Stimulated activated CD4-positive, alpha-beta T cell treated with anti-CD3 and anti-CD28 coated beads, Interleukin-1b, Interleukin-23, amount 100 ng/mL, for 1 hour (primary cell): ENCODE measurements around the gene TJP3.
A peak's percentile ranks its signal among the peaks of the same experiment; 100 is the strongest.
"Not testable (repeated sequence)": the region's sequence is repeated elsewhere in the genome, so short reads cannot be mapped to it uniquely, and the experiment has no call there.

ENCODE experiments used
- DNase-seq, 2 donors: peaks; one replicate each; pipeline ENCODE4 v3.0.0-alpha.2; 2020; ENCODE audit warnings: low read depth in 2 of 2

The TJP3 gene, protein sequence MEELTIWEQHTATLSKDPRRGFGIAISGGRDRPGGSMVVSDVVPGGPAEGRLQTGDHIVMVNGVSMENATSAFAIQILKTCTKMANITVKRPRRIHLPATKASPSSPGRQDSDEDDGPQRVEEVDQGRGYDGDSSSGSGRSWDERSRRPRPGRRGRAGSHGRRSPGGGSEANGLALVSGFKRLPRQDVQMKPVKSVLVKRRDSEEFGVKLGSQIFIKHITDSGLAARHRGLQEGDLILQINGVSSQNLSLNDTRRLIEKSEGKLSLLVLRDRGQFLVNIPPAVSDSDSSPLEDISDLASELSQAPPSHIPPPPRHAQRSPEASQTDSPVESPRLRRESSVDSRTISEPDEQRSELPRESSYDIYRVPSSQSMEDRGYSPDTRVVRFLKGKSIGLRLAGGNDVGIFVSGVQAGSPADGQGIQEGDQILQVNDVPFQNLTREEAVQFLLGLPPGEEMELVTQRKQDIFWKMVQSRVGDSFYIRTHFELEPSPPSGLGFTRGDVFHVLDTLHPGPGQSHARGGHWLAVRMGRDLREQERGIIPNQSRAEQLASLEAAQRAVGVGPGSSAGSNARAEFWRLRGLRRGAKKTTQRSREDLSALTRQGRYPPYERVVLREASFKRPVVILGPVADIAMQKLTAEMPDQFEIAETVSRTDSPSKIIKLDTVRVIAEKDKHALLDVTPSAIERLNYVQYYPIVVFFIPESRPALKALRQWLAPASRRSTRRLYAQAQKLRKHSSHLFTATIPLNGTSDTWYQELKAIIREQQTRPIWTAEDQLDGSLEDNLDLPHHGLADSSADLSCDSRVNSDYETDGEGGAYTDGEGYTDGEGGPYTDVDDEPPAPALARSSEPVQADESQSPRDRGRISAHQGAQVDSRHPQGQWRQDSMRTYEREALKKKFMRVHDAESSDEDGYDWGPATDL

DNA sequence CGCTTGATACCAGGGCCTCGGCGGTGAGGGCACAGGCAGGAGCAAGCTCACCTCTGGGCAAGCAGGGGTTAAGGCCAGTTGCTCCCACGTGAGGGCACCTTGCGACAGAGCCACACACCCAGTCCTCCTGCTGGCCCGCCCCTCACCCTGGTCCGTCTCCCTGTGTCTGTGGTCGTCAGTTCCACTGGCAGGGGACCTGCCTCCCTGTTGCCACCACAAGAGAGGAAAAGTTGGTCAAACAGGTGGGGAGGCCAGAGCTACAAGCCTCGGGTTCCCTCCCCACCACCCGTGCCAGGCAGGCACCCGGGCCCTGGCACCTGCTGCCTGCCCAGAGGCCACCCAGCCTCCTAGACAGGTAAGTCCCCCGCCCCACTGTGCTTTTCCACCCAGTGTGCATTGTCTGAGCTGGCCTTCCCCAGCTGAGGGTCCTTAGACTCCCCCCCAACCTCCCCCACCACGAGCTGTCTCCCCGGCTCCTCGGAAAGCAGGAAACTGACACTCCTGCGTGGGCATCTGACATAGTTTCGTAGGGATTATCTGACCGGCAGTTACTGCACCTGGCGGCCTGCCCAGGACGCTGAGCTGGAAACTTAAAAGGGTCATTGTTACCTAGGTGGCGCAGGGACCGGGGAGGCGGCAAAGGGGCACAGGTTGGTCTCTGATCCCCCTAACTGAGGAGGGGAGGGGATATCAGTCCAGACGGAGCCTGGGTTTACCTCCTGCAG lies at the start of gene TJP3:
TSS of gene TJP3 (plus strand) at position 178 of the 725 bp plus-strand sequence. CDS start 20,049 bp downstream, outside the sequence.
- DNase-seq: no peak

DNA sequence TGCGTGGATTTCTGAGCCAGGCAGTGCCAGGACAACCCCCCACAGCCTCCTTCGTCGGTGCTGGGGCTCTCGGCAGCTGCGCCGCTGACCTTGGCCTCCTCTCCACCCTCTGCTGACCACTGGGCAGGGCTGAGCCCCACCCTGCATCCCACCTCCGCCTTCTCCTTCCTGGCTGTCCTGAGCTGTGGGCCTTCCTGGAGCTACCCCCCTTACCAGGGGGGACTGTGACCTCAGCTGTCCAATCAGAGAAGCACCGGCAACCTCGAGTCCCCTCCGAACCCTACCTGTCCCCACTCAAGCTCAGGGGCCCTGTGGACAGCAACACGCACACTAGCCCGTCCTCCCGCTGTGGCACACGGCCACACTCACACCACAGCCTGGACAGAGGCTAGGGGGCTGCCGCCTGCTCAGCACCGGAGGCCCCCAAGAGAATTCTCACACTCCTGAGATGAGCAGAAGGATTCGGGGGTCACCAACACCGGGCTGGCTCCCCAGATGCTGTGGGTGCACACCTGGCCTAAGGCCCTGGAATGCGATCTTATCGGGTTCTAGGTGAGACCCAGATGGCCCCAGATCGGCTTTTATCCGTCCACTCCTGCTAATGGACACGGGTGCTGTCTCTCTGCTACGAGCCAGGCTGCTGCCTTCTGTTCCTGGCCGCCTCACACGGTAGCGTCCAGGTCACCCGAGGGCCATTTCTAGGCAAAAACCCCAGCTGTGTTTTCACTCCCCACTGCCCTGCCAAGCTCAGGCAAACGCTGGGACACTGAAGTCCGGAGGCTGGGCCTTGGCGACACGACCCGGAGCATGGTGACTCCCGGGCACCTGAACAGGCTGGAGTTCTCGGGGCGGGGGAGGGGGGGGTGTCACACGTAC lies 49.1 kb upstream of the TJP3 start:
- DNase-seq: no peak

DNA sequence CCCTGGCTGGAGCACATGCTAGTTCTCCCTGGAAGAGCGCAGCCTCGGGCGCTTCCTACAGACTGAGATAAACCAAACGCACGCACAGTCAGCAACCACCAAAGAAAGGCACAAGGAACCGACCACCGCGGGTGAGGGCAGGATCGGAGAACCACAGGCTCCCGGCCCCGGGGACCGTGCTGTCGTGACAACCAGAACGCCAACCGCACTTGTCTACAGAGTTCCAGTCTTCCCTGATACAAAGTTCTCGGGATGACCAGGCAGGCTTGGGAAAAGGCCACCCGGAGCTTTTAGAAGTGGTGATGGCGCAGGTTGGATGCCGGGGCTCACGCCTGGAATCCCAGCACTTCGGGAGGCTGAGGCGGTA lies 48.5 kb upstream of the TJP3 start:
- DNase-seq: no peak

DNA sequence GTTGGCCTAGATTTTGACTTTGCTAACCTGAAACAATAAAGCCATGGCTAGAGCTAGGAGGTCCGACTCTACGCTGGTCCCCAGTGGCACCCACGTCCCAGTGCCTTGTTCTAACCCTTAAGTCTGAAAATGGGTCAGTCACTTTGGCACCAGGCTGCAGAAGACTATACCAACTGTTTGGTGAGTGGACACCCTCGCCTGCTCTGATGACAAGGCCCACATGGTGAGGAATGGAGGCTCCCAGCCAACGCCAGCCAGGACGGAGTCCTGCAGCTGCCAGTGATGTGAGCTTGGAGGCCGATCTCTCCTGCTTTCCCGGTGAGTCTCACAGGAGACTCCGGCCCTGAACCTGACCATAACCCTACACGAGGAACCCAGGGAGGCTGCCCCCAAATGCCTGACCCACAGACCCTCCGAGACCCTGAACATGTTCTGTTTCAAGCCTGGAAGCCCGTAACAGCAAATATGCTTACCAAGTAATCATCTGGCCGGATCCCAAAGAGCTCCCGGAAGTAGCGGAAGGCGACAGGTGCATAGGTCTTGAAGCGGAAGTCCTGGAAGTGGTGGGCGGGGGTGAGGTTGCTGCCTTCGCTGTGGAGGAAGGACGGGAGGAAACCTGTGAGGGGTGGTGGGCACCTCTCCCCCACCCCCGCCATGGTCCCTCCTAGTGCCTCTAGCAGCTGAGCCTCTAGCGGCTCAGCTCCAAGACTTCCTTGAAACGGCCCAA lies 47.5 kb upstream of the TJP3 start:
- no peak for DNase-seq

DNA sequence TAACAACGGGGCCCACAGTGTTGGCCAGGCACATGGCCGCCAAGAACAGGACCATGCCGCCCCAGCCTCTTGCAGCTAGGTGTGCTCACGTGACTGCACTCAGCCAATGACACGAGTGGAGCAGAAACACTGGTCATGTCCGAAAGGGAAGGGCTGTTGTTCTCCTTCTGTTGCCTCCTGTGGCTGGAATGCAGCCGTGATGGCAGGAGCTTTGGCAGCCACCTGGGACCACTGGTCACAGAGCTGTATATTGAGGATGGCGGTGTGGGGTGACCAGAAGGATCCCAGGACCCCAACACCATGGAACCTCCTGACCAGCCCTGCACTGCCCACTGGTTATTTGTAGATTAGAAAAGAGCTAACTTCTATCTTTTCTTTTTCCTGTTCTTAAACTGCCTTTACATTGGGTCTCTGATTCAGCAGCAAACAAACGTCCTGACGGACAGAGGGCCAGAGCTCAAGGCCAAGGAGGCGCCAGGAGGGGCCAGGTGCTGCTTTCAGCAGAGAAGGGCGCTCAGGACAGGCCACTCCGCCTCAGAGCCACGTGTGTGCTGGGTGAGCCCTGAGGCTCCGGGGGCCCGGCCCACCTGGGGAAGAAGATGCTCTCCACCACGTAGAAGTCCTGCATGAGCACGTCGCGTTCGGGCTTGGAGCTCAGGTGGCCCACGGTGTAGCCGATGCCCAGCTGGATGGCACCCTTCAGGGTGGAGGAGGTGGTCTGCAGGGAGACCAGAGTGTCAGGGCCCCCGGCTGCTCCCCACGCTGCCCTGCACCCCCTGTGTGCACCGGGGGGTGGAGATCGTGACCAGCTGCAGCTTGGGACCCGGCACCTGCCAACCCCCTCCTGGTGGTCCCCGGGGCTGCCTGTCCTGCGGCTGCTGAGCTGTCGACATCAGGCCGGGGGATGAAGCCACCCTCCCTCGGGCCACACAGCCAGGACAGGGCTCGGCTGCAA lies 46.6 kb upstream of the TJP3 start:
- no peak for DNase-seq

DNA sequence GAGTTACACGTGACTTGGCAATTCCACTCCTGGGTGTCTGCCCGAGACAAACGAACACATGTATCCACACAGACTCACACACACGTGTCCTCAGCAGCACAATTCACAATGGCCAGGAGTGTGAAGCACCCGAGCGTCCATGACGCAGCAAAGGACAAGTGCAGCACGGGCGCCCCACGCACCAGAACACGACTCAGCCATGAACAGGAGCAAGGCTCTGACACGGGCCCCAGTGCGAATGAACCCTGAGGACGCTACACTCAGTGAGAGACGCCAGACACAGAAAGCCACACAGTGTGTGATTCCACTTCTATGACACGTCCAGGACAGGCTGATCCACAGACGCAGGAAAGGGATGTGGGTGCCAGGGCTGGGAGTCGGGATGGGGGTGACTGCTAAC lies 44.3 kb upstream of the TJP3 start:
- no peak for DNase-seq

DNA sequence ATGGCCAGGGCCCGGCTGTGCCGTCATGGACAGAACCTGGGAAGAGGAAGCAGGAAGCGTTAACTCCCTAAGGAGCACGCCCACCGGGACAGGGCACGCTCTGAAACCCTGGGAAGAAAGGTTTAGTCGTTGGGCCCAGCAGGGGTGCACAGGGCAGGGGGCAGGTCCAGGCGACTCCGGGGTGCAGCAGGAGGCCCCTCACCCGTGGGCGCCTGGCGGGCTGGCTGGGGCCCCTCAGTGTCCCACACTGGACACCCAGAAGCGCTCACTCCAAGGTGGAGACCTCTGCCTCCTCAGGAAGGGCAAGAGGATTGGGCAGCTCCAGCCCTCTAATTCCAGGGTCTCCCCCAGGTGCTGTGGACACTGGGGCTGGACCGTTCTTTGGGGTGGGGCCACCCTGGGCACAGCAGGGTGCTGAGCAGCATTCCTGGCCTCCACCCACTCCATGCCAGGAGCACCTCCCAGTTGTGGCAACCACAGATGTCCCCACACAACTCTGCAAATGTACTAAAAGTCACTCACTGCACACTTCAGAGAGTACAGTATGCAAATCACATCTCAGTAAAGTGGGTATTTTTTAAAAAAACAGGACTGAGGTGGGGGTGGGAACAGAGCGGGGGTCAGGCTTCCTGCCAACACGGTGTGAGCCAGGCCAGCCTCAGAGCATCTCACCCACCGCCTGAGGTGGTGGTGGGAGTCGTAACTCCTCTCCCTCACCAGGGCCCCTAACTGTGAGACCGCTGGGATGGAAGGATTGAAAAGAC lies 43.1 kb upstream of the TJP3 start:
- DNase-seq: no peak

DNA sequence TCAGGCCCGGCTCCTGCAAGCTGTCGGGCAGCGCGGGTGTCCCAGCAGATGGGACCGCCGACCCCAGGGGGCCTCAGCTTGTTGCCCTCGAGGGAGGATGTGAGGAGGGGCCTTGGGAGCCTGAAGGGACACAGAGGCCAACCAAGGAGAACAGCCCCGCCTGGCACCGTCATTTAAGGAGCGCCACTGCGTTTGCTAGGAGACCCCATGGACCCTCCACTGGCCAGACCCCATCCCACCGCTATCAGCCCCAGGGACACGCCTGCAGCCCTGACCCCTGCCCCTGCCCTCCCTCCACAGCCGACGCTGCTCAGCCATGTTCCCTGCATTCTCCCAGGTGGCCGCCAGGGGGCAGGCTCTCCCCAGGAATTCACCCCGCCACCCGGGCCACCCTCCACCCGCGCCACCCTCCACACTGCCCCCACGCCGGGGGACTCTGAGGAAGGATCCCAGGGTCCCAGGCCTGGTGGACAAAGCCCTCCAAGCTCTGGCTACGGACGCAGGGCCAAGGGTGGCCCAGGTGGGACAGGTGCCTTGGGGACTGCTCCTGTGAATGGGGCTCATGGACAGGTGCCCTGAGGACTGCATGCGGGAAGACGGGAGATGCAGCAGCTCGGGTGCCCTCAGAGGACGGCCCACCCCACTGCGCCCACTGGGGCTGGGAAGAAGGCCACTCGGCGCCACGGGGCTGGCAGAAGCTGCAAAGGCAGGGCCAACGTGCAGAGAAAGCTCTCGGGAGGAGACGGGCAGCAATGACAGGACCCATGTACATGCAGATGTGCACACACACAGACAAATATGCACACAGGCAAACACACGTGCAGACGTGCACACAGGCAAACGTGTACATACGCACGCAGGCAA lies 42.3 kb upstream of the TJP3 start:
- peak; percentile 57 to 68 for DNase-seq

DNA sequence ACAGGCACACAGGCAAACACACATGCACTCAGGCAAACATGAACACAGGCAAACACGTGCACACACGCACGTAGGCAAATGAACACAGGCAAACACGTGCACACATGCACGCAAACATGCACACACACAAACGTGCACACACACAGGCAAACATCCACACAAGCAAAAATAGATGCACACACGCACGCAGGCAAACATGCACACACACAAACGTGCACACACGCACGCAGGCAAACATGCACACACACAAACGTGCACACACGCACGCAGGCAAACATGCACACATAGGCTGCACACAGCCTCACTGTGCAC lies 41.7 kb upstream of the TJP3 start:
- DNase-seq: not testable (repeated sequence)

DNA sequence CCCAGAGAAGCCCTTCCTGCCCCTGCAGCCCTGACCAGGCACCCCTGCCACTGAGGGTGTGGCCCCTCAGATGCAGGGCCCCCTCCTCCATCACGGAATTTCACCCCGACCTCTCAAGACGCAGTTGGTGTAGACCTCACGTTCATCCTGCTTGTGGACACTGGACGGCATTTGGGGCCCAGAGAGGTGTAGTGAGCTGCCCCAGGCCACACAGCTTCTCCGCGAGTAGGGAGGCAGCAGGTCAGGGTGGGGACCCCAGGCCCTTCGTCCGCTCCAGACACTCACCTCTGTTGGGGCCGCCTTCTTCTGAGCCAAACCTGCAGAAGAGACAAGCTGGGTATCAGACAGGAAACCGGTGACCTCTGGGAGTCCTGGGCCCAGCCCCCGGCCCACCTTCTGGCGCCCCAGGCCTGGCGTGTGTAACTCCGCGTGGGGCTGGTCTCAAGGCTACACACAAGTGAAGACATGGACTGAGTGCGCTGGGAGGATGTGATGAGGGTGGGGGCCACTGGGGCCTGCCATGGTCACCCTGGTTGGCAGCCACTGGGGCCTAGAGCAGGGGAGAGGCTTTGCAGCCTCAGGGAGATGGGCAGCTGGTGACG lies 41.0 kb upstream of the TJP3 start:
- DNase-seq: no peak

DNA sequence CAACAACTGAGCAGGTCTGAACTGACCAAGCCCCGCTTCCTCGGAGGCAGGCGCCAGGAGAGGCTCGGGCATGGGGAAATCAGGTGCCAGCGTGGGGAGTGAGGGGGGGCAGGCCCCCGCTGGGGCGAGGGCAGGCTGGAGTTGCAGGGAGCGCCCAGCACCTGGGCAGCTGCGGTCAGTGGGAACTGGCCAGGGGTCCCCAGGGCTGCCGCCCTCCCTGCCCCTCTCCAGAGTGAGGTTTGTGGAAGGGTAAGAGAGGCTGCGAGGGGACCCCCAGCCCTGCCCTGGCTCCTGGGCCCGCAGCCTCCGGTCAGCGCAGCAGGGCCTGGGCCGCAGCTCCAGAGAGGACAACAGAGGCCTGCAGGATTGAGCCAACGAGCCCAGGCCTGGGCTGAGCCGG lies 40.4 kb upstream of the TJP3 start:
- no peak for DNase-seq

DNA sequence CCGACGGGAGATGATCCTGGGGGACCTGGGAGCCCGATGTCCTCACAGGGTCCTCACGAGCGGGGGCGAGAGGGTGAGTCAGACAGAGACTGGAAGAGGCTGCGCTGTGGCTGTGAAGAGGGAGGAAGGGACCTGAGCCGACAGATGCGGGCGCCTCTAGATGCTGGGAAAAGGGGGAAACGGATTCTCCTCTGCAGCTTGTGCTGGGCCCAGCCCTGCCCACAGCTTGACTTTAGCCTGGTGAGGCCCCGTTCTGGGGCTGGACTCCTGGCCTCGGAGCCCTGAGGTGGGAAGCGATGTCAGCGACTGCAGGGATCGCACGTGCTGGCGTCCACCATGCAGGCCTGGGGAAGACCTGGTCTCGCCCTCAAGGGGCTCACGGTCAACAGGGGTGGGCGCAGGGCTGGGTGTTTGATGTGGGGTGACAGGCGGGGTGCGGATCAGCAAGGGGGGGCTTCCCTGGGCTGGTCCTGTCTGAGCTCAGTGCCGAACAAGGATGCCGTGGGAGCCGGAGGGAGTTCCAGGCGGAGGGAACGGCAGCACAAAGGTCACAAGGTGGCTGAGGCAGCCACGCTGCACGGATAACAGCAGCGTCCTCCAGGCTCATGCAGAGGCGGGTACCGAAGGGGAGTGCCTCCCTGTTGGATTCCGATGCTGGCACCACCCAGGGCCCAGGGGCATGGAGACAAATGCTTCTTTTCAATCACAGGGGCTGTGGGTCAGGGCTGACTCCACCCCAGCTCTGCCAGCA lies 39.7 kb upstream of the TJP3 start:
- no peak for DNase-seq

DNA sequence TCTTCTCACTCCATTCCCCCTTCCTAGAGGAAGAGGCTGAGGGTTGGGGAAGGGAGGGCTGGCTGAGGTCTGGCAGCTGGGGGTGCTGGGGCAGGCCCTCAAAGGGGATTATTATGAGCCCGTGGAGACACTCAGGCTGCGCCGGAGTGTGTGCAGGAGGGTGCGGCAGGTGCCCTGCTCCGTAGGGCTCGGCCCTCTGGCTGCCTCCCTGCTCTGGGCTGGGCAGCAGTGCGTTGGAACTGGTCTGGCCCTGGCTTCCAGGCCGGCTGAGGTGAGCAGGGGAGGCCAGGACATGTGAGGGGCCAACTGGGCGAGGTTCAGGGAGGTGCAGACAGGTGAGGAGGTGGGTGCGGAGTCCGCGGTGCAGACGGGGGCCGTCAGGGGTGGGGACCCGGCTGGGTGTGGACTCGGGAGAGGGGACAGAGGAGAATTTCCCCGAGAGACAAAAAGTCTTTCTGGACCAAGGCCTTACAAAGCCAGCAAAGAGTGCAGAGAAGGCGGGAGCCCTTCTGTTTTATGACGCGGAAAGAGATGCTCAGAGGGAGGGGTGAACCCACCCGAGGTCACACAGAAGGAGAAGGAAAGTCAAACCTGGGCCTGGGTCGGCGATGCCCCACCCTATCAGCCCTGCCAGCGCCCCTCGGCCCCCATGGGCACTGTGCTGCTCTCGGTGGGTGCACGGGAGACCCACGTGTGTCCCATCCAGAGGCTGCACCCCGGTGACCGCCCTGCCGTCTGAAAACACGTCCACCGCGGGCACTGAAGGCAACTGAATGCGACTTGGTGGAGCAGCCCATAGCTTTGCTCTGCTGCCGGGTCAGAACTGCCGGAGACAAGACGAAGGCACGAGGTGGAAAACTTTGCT lies 38.9 kb upstream of the TJP3 start:
- no peak for DNase-seq

DNA sequence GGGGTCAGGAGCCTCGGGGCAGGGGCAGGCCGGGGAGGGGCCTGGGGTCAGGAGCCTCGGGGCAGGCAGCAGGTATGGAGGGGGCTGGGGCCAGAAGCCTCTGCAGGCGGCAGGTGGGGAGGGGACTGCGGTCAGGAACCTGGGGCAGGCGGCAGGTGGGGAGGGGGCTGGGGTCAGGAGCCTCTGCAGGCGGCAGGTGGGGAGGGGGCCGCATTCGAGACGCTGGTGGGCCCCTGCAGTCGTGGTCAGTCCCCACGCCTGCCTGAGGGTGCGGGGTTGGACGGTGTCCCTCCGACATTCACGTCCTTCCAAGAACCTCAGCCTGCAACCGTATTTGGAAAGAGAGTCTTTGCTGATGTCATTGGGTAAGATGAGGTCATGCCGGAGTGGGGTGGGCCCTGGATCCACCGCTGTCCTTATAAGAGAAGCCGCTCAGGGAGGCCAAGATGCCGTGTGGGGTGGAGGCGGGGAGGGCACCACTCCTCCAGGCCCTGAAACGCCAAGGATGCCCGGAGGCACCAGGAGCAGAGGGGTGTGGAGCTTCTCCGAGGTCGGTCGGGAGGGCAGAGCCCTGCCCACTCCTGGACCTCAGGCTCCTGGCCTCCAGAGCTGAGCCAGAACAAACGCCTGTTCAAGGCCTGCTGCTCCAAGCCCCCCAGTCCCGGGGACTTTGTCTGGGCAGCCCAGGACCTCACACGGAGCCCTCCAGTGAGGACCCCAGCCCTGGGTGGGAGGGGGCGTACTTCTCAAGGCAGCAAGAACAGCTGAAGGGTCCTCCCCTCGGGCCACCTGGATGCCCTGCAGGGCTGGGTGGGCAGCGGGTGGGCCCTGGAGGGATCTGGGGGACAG lies 38.0 kb upstream of the TJP3 start:
- no peak for DNase-seq
